HG03103 (cell line): Measurements from ENCODE around the gene TYW3.
"Not testable (repeated sequence)": the region's sequence is repeated elsewhere in the genome, so short reads cannot be mapped to it uniquely, and the experiment has no call there.

Experiments
- ATAC-seq: cut with Tn5 transposase; IDR thresholded peaks from one replicate; pipeline ENCODE4 v1.9.1; 2021; ENCODE audit warnings: low read depth; ENCODE audit not compliant: unreplicated experiment

The TYW3 gene

GRCh38 chr1:74729741-74730478 lies 3.0 kb upstream of the TYW3 start:
- no peak for ATAC-seq

- no peak for ATAC-seq
Observed at GRCh38 chr1:74731399-74732052, 1.4 kb upstream of the TYW3 start.

GRCh38 chr1:74732071-74732946 lies 643 bp upstream of the TYW3 start:
- ATAC-seq, result peak; percentile 8

GRCh38 chr1:74733604-74734484 lies 892 bp downstream of the TYW3 start:
- ATAC-seq, result peak; percentile 45

GRCh38 chr1:74737333-74737732 lies 4.4 kb downstream of the TYW3 start:
- ATAC-seq, result no peak

GRCh38 chr1:74740307-74740980 lies 7.5 kb downstream of the TYW3 start:
- ATAC-seq, result not testable (repeated sequence)

GRCh38 chr1:74745247-74745646 lies 12.3 kb downstream of the TYW3 start:
- ATAC-seq, result not testable (repeated sequence)

- ATAC-seq, result no peak
Observed at GRCh38 chr1:74748960-74749359, 16.0 kb downstream of the TYW3 start.

- ATAC-seq, result no peak
Observed at GRCh38 chr1:74753104-74753503, 20.2 kb downstream of the TYW3 start.

GRCh38 chr1:74755475-74755874 lies 22.5 kb downstream of the TYW3 start:
- ATAC-seq, result no peak

- not testable (repeated sequence) for ATAC-seq
Observed at GRCh38 chr1:74756650-74757049, 23.7 kb downstream of the TYW3 start.

- ATAC-seq, result no peak
Observed at GRCh38 chr1:74763807-74764206, 30.9 kb downstream of the TYW3 start.

- ATAC-seq, result no peak
Observed at GRCh38 chr1:74766579-74766978, 33.6 kb downstream of the TYW3 start.

GRCh38 chr1:74767490-74767889 lies 34.5 kb downstream of the TYW3 start:
- peak; percentile 46 for ATAC-seq

GRCh38 chr1:74771913-74772515 lies 39.1 kb downstream of the TYW3 start:
- peak; percentile 72 for ATAC-seq

GRCh38 chr1:74772945-74773344 lies 40.0 kb downstream of the TYW3 start:
- ATAC-seq, result no peak

GRCh38 chr1:74773582-74773981 lies 40.6 kb downstream of the TYW3 start:
- ATAC-seq, result no peak

- ATAC-seq, result no peak
Observed at GRCh38 chr1:74775735-74776134, 42.8 kb downstream of the TYW3 start.

GRCh38 chr1:74777525-74777924 lies 44.6 kb downstream of the TYW3 start:
- no peak for ATAC-seq
